NCI-H187 treated with DMSO at 0.1 percent for 48 hours (cell line): ENCODE measurements around the gene MYO15A.

ENCODE experiments used
- DNase-seq: peaks from one replicate; lab custom pipeline; 2025; lab: John Stamatoyannopoulos, UW

MYO15A gene

GRCh38 chr17:18105595-18105994, 3.0 kb upstream of the MYO15A start:
- DNase-seq = no peak

- DNase-seq = no peak
These were observed 2.3 kb upstream of the MYO15A start for GRCh38 chr17:18106211-18106610.

- DNase-seq = no peak
These were observed 1.3 kb upstream of the MYO15A start for GRCh38 chr17:18107061-18107790.

GRCh38 chr17:18107971-18108370, 585 bp upstream of the MYO15A start:
- no peak for DNase-seq

GRCh38 chr17:18109935-18110485, 1.5 kb downstream of the MYO15A start:
- DNase-seq = no peak

GRCh38 chr17:18110636-18111145, 2.1 kb downstream of the MYO15A start:
- no peak for DNase-seq

GRCh38 chr17:18111330-18111971, 2.9 kb downstream of the MYO15A start:
- no peak for DNase-seq

GRCh38 chr17:18115517-18115916, 7.0 kb downstream of the MYO15A start:
- DNase-seq = no peak

- no peak for DNase-seq
These were observed 7.5 kb downstream of the MYO15A start for GRCh38 chr17:18116078-18116477.

- no peak for DNase-seq
These were observed 9.0 kb downstream of the MYO15A start for GRCh38 chr17:18117533-18117932.

GRCh38 chr17:18117982-18118975, 9.7 kb downstream of the MYO15A start:
- no peak for DNase-seq

- DNase-seq = no peak
These were observed 10.7 kb downstream of the MYO15A start for GRCh38 chr17:18119166-18119745.

- DNase-seq = no peak
These were observed 11.4 kb downstream of the MYO15A start for GRCh38 chr17:18119938-18120337.

GRCh38 chr17:18120461-18121017, 12.0 kb downstream of the MYO15A start:
- DNase-seq = no peak

GRCh38 chr17:18121144-18121910, 12.8 kb downstream of the MYO15A start:
- DNase-seq = no peak

GRCh38 chr17:18122990-18123753, 14.6 kb downstream of the MYO15A start:
- no peak for DNase-seq

- no peak for DNase-seq
These were observed 16.0 kb downstream of the MYO15A start for GRCh38 chr17:18124345-18125126.

GRCh38 chr17:18129041-18129502, 20.5 kb downstream of the MYO15A start:
- DNase-seq = no peak

GRCh38 chr17:18132711-18133110, 24.2 kb downstream of the MYO15A start:
- DNase-seq = no peak
